ENCODE measurements around the gene ARID1B. TPM values are rescaled to one million over a fixed set of nuclear protein-coding genes. Genes with fewer than 3 reads are reported as not detected.

The ARID1B gene
- total RNA-seq, 1 experiment from 2014 or later: 35.6 TPM

- H2AFZ ChIP-seq (ENCODE audit: low read depth, low read length, poor library complexity, severe bottlenecking): no peak overlapping the region
- intact Hi-C loops (cut with micrococcal nuclease): no loop called here
- no peak overlapping the region for H3K4me3 ChIP-seq (replicated peaks in 1 of 2; ENCODE audit: low read depth in 1 of 2, low read length in 2 of 2)
- H3K27me3 ChIP-seq (ENCODE audit: insufficient read depth, low read length): no peaks in the 10 kb centered on the region
- H3K9me3 ChIP-seq (ENCODE audit: control insufficient read depth in 1 of 2, insufficient read depth in 1 of 2, low read depth in 1 of 2, low read length in 2 of 2): no peaks in the 10 kb centered on the region
- no peaks in the 10 kb centered on the region for H4K20me1 ChIP-seq (ENCODE audit: insufficient read depth)
- BruUV-seq (replicated peaks): no TSS peak
- ATAC-seq: no peak
- H3K9ac ChIP-seq (ENCODE audit: low read length): no peak overlapping the region
- DNase-seq (ENCODE audit: low read depth, low spot score): no peak
- CTCF ChIA-PET: no interaction called here
- no peak for TF ChIP-seq POLR2AphosphoS5 (IDR thresholded peaks at IDR 0.05; ENCODE audit: low read depth, low read length)
- no peak for TF ChIP-seq SP1 (IDR thresholded peaks at IDR 0.05; ENCODE audit: low read depth)
- no peak for TF ChIP-seq REST (IDR thresholded peaks at IDR 0.05; ENCODE audit: low read depth)
- TF ChIP-seq SIN3A (IDR thresholded peaks at IDR 0.05; ENCODE audit: low read depth): no peak
- TF ChIP-seq ZNF274 (IDR thresholded peaks at IDR 0.05; ENCODE audit: low read depth, low read length): no peak
- TF ChIP-seq ZFX (IDR thresholded peaks at IDR 0.05): no peak
- TF ChIP-seq EGR1 (IDR thresholded peaks at IDR 0.05; ENCODE audit: low read depth): no peak
- TF ChIP-seq YY1 (IDR thresholded peaks at IDR 0.05; ENCODE audit: extremely low read depth, insufficient replicate concordance, low read depth, low read length): no peak
- no peak for TF ChIP-seq TCF7L2 (IDR thresholded peaks at IDR 0.05; ENCODE audit: borderline replicate concordance, extremely low read depth, insufficient read depth, insufficient read length)
- POLR2A ChIA-PET: no interaction called here
- no peak overlapping the region for H3K4me2 ChIP-seq (ENCODE audit: low read length)
- no peaks in the 10 kb centered on the region for H3K79me2 ChIP-seq (ENCODE audit: insufficient read depth, low read length)
- no peaks in the 10 kb centered on the region for H3K36me3 ChIP-seq (ENCODE audit: control insufficient read depth in 1 of 2, insufficient read depth in 2 of 2, low read length in 2 of 2)
- H3K4me1 ChIP-seq (ENCODE audit: control insufficient read depth in 1 of 2, insufficient read depth in 2 of 2, low read length in 2 of 2): peaks cover 7 to 14% of the 10 kb centered on the region in 2 experiments; a peak in 3 of 4 replicates
- no peak overlapping the region for H3K27ac ChIP-seq (ENCODE audit: low read depth, low read length)
- RAD21 ChIA-PET (ENCODE audit: low non-redundant PET in 1 of 2, low total read pairs in 2 of 2, uncharacterized antibody in 2 of 2, unreplicated experiment in 2 of 2): no interaction called here
- no peaks in the 10 kb centered on the region for H3K9me2 ChIP-seq (ENCODE audit: insufficient read depth)
Observed at GRCh38 chr6:156928126-156928525, 150.9 kb downstream of the ARID1B start.
